Keratinocyte (primary cell): ENCODE measurements around the gene SPTAN1.

Experiments
- CTCF ChIP-seq, 3 experiments: IDR thresholded peaks in 1 of 3; conservative IDR thresholded peaks in 1 of 3; optimal IDR thresholded peaks in 1 of 3; 2 replicates in 2 of 3; 3 replicates in 1 of 3; pipeline versions ENCODE3 to v1.5.1; 2011; ENCODE audit warnings: low read length in 3 of 3, mild to moderate bottlenecking in 3 of 3, moderate library complexity in 2 of 3, control low read depth in 1 of 3, inconsistent platforms in 1 of 3; ENCODE audit not compliant: insufficient read depth in 2 of 3; ENCODE audit errors: extremely low read depth in 1 of 3
- EZH2 ChIP-seq: IDR thresholded peaks from one replicate; pipeline ENCODE4 v1.6.1; 2012; ENCODE audit warnings: inconsistent platforms, mild to moderate bottlenecking, low read length, moderate library complexity

GRCh38 chr9:128651798-128652197, 99.4 kb downstream of the SPTAN1 start:
- TF ChIP-seq CTCF (optimal IDR thresholded peaks at IDR 0.05 in 1 of 3, IDR thresholded peaks at IDR 0.05 in 1 of 3, conservative IDR thresholded peaks at IDR 0.05 in 1 of 3; ENCODE audit: extremely low read depth in 1 of 3, insufficient read depth in 2 of 3, low read length in 3 of 3) (no peak), EZH2 (no peak)
